ENCODE data around the gene CACNA1I.

The CACNA1I gene

GRCh38 chr22:39649500-39650089 is 79.0 kb downstream of the CACNA1I start:
- DNase-seq (ENCODE audit: low spot score), result no peak

- DNase-seq (ENCODE audit: low spot score), result no peak
These were observed 80.8 kb downstream of the CACNA1I start for GRCh38 chr22:39651053-39651996.

GRCh38 chr22:39652990-39653786 is 82.6 kb downstream of the CACNA1I start:
- DNase-seq (ENCODE audit: low spot score), result no peak

- no peak for DNase-seq (ENCODE audit: low spot score)
These were observed 83.2 kb downstream of the CACNA1I start for GRCh38 chr22:39653787-39654077.

GRCh38 chr22:39654131-39654926 is 83.8 kb downstream of the CACNA1I start:
- DNase-seq (ENCODE audit: low spot score), result no peak

- no peak for DNase-seq (ENCODE audit: low spot score)
These were observed 84.5 kb downstream of the CACNA1I start for GRCh38 chr22:39655004-39655579.

- no peak for DNase-seq (ENCODE audit: low spot score)
These were observed 85.3 kb downstream of the CACNA1I start for GRCh38 chr22:39655831-39656230.

- no peak for DNase-seq (ENCODE audit: low spot score)
These were observed 86.2 kb downstream of the CACNA1I start for GRCh38 chr22:39656495-39657490.

- DNase-seq (ENCODE audit: low spot score), result no peak
These were observed 87.8 kb downstream of the CACNA1I start for GRCh38 chr22:39658367-39658766.

- DNase-seq (ENCODE audit: low spot score), result no peak
These were observed 88.4 kb downstream of the CACNA1I start for GRCh38 chr22:39658806-39659463.

- no peak for DNase-seq (ENCODE audit: low spot score)
These were observed 90.9 kb downstream of the CACNA1I start for GRCh38 chr22:39661501-39661841.

GRCh38 chr22:39661842-39662685 is 91.5 kb downstream of the CACNA1I start:
- DNase-seq (ENCODE audit: low spot score), result no peak

GRCh38 chr22:39662686-39663052 is 92.1 kb downstream of the CACNA1I start:
- no peak for DNase-seq (ENCODE audit: low spot score)

- DNase-seq (ENCODE audit: low spot score), result no peak
These were observed 93.2 kb downstream of the CACNA1I start for GRCh38 chr22:39663751-39664150.

GRCh38 chr22:39664485-39665200 is 94.1 kb downstream of the CACNA1I start:
- DNase-seq (ENCODE audit: low spot score), result no peak

- DNase-seq (ENCODE audit: low spot score), result no peak
These were observed 94.7 kb downstream of the CACNA1I start for GRCh38 chr22:39665229-39665628.

GRCh38 chr22:39665661-39666431 is 95.3 kb downstream of the CACNA1I start:
- DNase-seq (ENCODE audit: low spot score), result no peak

GRCh38 chr22:39666495-39666894 is 95.9 kb downstream of the CACNA1I start:
- DNase-seq (ENCODE audit: low spot score), result no peak
